Right cardiac atrium (tissue), 5 donors: Measurements from ENCODE around the gene POGZ. TPM values are rescaled to one million over a fixed set of nuclear protein-coding genes. Genes with fewer than 3 reads are reported as not detected.

Experiments used
- ATAC-seq, 2 donors: fragments of 200-7000 bp; cut with Tn5 transposase; one replicate each; pipeline versions ENCODE4 v1.8.0 to v1.9.1; 2020; ENCODE audit warnings: moderate library complexity in 2 of 2, mild to moderate bottlenecking in 1 of 2
- DNase-seq, 3 donors: peaks; one replicate each; pipeline ENCODE4 v3.0.0-alpha.2; 2020
- H3K27ac ChIP-seq: one replicate; pipeline ENCODE4 v1.5.1; 2013; ENCODE audit warnings: mild to moderate bottlenecking, low read length, control low read depth, moderate library complexity
- H3K27me3 ChIP-seq: one replicate; pipeline ENCODE4 v1.6.1; 2013; ENCODE audit not compliant: control insufficient read depth, insufficient read depth
- H3K4me1 ChIP-seq: one replicate; pipeline ENCODE4 v1.6.1; 2013; ENCODE audit warnings: low read length; ENCODE audit not compliant: control insufficient read depth, insufficient read depth
- H3K4me3 ChIP-seq: one replicate; pipeline ENCODE4 v1.5.1; 2013; ENCODE audit warnings: low read length, control low read depth
- H3K9me3 ChIP-seq: one replicate; pipeline ENCODE4 v1.6.1; 2013; ENCODE audit warnings: low read length; ENCODE audit not compliant: control insufficient read depth
- WGBS: extraction: QIAGEN DNeasy Blood & Tissue Kit; methylation state at CpG from one replicate; pipeline ENCODE4 v1.1.7; 2013; 5-methylcytosine and 5-hydroxymethylcytosine counted together
- intact Hi-C, 4 donors: fragments of 100-400 bp; cut with DNase I; formaldehyde crosslinking; loops; one replicate each; pipeline versions ENCODE4 v1.11.0 to v1.14.0; 2022 to 2023
- polyA plus RNA-seq: library from polyadenylated mRNA; stranded (reverse); fragments of 200-250 nt; gene quantifications from one replicate; pipeline ENCODE4 v1.2.3, GENCODE V29; 2013
- total RNA-seq, 4 donors: library from RNA; stranded (reverse); fragmentation: NEBNext Ultra II Directional; extraction: Animal tissue kit (Norgen Biotek cat#: 25700); gene quantifications; one replicate each; pipeline ENCODE4 v1.2.1, GENCODE V29; 2021
- donor health status: healthy with polysubstance abuse.
- donor health status: DM: no; HTN: yes; CAD: no.
- donor health status: DM: no; HTN: no; CAD: no.
- donor health status: DM: no; HTN: yes; CAD: no; lungs with severe emphysema.
- donor health status: DM: yes; HTN: yes; CAD: no.

The POGZ gene
- total and polyA plus RNA-seq, 5 donors: 21.8 to 60.4 (median 50.8) TPM

DNA sequence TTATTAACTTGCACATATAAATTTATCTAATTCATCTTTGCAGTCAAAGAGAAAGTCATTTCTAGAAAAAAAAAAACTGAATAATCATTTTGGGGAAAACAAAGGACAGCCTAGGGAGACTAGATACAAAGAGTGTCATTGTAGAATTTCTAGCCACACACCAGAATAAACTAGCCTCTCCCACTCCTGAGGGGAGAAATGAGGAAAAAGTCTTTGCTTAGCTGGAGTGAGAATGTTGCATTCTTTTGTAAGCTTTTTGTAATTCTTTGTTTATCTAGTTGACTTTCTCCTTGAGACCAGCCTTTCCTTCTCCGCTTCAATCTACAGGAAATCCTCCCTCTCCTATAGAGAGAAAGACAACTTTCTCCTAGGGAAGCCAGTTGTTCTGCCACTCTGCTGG is 36.0 kb upstream of the POGZ start:
- DNase-seq (no peak), ATAC-seq (no peak)
- 50% methylated on average over 1 of the region's 1 CpG for WGBS

DNA sequence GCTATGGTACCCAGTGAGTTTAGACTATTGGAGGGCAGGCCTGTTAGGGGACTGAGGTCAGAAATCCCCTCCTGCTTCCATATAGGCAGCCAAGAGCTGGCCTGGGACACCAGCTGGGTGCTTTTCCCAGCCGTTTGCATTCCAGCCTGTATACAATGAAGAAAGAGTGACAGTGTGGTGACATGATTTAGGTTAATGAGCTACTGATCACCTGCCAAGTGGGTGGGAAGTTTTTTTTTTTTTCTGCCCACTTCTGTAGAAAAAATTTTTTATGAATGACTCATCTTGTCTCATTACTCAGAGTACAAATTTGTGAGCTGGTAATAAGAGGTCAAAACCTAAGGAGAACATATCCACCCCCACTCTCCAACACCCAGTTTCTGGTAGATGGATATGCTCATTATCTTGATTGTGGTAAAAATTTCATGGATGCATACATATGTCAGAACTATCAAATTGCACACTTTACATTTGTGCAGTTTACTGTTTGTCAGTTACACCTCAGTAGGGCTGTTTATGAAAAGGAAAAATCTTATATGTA is 35.5 kb upstream of the POGZ start:
- Histone ChIP-seq H3K9me3 (no peaks in the 10 kb centered on the region), H3K4me1 (no peaks in the 10 kb centered on the region), H3K4me3 (no peak overlapping the region), H3K27me3 (no peaks in the 10 kb centered on the region), H3K27ac (no peak overlapping the region)
- DNase-seq: no peak
- 0% methylated on average over 1 of the region's 1 CpG for whole genome bisulfite sequencing
- ATAC-seq: peak in 1 of 2 donors; percentile 20
- intact Hi-C loops: no loop called here

More for the DNA sequence above, 36.0 kb upstream of the POGZ start:
- no peak overlapping the region for H3K27ac ChIP-seq
- H3K9me3 ChIP-seq: no peaks in the 10 kb centered on the region
- intact Hi-C loops: no loop called here
- H3K4me1 ChIP-seq: no peaks in the 10 kb centered on the region
- no peak overlapping the region for H3K4me3 ChIP-seq
- H3K27me3 ChIP-seq: no peaks in the 10 kb centered on the region

DNA sequence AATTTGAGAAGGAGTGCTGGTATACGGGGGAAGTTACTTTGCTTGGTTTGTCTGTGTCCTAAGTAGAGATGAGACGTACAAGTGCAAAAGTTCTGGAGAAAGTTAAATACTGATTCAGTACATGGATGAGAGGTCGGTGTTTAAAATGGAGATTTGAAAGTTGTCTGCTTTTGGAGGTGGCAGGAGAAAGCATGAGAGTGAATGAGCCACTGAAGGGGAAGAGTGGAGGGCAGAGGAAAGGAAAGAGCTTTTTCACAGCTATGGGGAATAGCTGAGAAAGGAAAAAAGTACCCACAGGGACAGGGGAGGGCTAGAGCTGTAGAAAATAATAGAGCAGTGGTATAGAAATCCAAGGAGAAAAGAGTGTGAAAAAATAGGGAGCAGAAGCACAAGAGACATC is 33.7 kb upstream of the POGZ start:
- Histone ChIP-seq H3K27ac (no peak overlapping the region), H3K27me3 (no peaks in the 10 kb centered on the region), H3K4me1 (no peaks in the 10 kb centered on the region), H3K9me3 (no peaks in the 10 kb centered on the region), H3K4me3 (no peak overlapping the region)
- 75% methylated on average over 3 of the region's 3 CpGs for WGBS
- DNase-seq: no peak
- intact Hi-C loops: no loop called here
- no peak for ATAC-seq

DNA sequence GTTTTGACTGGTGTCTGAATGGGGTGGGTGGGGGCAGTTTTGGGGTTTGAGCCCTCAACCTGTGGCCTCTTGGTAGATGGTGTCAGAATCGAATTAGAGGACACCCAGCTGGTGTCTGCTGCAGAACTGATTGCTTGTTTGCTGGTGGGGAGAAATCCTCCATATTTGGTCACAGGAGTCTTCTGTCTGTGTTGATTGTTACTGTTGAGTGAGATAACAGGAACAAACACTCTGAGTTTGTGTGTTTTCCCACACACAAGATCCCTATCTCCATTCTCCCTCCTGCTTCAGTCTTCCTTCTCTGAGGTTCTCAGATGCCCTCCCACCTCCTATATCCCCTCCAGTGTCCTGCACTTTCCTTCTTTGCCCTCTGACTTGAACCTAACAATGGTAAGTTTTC is 32.8 kb upstream of the POGZ start:
- no peaks in the 10 kb centered on the region for H3K27me3 ChIP-seq
- H3K4me1 ChIP-seq: no peaks in the 10 kb centered on the region
- no peak for DNase-seq
- ATAC-seq: no peak
- intact Hi-C loops: no loop called here
- no peak overlapping the region for H3K27ac ChIP-seq
- H3K4me3 ChIP-seq: no peak overlapping the region
- WGBS: 73% methylated on average over 1 of the region's 1 CpG
- H3K9me3 ChIP-seq: no peaks in the 10 kb centered on the region

DNA sequence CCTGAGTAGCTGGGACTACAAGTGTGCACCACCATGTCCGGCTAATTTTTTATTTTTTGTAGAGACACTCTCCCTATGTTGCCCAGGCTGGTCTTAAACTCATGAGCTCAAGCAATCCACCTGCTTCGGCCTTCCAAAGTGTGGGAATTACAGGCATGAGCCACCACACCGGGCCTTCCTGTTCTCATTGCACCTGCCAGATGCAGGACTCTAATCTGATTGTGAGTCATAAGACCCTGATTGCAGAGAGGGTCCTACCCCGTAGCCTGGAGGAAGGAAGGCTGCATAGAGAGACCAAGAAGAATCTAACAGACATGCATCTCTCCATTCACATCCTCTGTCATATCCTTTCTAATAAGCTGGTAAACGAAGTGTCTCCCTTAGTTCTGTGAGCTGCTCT is 32.3 kb upstream of the POGZ start:
- intact Hi-C loops: no loop called here
- WGBS: 81% methylated on average over 5 of the region's 5 CpGs
- no peak overlapping the region for H3K27ac ChIP-seq
- H3K4me1 ChIP-seq: no peaks in the 10 kb centered on the region
- no peaks in the 10 kb centered on the region for H3K27me3 ChIP-seq
- ATAC-seq (no peak), DNase-seq (no peak)
- no peak overlapping the region for H3K4me3 ChIP-seq
- H3K9me3 ChIP-seq: no peaks in the 10 kb centered on the region

DNA sequence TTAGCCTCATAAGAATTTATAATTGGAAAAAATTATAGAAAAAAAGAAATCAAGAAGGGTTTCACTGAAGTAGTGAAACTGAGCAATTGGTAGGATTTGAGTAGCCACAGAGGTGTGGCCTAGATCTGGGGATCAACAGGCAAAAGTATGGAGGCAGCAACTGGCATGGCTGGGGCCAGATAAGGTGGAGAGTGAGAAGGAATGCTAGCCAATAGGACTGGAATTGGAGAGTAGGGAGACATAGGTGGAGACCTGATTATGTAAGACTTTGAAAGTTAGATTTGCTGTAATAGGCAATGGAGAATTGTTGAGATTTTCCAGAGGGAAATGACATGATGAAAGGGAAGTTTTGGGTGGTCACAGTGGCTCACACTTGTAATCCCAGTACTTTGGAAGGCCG is 27.3 kb upstream of the POGZ start:
- H3K27me3 ChIP-seq: no peaks in the 10 kb centered on the region

DNA sequence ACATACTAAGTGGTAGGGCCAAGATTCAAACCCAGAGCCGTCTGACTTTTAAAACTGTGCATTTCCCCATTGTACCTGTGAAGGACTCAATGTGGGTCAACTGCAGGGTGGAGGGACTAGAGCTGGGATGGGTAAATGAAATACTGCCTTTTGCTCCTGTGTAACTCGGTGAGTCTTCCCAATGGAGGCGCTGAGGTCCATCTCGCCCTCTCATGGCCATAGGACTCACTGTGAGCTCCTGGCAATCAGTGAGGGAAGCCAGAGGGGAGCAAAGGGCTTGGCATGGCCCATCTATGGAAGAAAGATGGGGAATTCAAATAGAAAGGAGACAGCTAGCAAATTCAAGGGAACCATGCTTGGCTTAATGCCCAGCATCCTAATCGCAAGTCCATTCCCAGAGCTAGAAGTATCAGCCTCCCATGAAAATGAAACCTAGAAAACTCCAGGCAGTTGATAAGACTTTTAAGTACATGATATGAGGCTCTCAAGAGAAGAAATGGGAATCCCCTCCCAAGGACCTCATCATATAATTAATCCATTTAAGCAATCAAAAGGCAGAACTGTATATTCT is 26.5 kb upstream of the POGZ start:
- Histone ChIP-seq H3K4me3 (no peak overlapping the region), H3K27ac (no peak overlapping the region), H3K27me3 (no peaks in the 10 kb centered on the region), H3K4me1 (no peaks in the 10 kb centered on the region), H3K9me3 (no peaks in the 10 kb centered on the region)
- intact Hi-C loops: no loop called here
- DNase-seq (no peak), ATAC-seq (no peak)
- 44% methylated on average over 5 of the region's 5 CpGs for WGBS

More for the DNA sequence above, 27.3 kb upstream of the POGZ start:
- WGBS: 86% methylated on average over 1 of the region's 1 CpG
- no peaks in the 10 kb centered on the region for H3K4me1 ChIP-seq
- H3K4me3 ChIP-seq: no peak overlapping the region
- no peaks in the 10 kb centered on the region for H3K9me3 ChIP-seq
- intact Hi-C loops: no loop called here
- no peak for ATAC-seq
- no peak overlapping the region for H3K27ac ChIP-seq
- DNase-seq: no peak

DNA sequence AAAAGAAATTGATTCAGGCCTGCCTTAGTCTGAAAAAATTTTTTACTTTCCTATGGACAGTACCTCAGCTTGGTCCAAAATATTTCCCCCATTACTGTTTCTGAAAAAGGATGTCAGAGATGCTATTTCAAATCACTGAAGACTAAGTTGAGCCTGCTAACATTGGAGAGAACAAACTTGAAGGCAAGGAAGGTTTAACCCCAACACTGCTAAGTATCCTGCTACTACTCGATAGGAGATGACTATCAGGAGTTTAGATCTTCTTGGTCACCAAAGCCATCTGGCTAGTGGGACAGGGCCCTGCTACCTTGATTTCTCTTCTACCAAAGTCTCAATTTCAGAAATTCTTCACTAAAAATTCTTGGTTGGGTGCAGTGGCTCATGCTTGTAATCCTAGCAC is 22.7 kb upstream of the POGZ start:
- intact Hi-C loops: no loop called here
- WGBS: 100% methylated on average over 1 of the region's 1 CpG
- ATAC-seq (no peak), DNase-seq (no peak)
- Histone ChIP-seq H3K27ac (no peak overlapping the region), H3K4me3 (no peak overlapping the region), H3K27me3 (no peaks in the 10 kb centered on the region), H3K4me1 (no peaks in the 10 kb centered on the region), H3K9me3 (no peaks in the 10 kb centered on the region)

DNA sequence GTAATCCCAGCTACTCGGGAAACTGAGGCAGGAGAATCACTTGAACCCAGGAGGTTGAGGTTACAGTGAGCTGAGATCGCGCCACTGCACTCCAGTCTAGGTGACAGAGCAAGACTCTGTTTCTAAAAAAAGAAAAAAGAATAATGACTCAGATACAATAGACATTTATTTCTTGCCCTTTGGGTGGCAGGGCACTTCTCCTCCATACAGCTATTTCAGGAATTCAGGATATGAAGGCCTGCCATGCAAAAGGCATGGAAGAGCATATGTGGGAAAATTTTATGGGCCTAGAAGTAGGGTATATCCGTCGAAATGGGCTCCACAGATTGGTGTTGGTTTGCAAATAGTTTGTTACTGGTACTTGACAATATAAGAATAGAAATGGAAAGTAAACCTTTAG is 20.2 kb upstream of the POGZ start:
- Histone ChIP-seq H3K4me1 (no peaks in the 10 kb centered on the region), H3K9me3 (no peaks in the 10 kb centered on the region), H3K27me3 (no peaks in the 10 kb centered on the region), H3K27ac (no peak overlapping the region), H3K4me3 (no peak overlapping the region)
- intact Hi-C loops: no loop called here
- no peak for DNase-seq
- 78% methylated on average over 5 of the region's 5 CpGs for WGBS
- no peak for ATAC-seq

DNA sequence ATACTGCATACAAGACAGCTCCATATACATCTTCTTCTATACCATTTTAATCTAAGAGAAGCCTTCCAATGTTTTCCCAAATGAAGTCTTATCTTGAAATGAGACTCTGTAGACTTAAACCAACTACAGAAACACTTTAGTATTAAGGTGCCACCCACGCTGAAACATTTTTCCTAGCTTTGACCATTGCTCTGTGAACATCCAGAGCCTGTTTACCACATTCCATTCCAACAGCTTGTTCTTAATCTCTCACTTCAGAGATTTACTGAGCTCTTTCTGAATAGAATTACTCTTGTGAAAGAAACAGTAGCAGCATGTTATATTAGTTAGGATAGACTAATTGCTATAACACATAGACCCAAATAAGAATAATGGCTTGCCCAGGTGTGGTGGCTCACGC is 19.6 kb upstream of the POGZ start:
- intact Hi-C loops: no loop called here
- no peak for DNase-seq

DNA sequence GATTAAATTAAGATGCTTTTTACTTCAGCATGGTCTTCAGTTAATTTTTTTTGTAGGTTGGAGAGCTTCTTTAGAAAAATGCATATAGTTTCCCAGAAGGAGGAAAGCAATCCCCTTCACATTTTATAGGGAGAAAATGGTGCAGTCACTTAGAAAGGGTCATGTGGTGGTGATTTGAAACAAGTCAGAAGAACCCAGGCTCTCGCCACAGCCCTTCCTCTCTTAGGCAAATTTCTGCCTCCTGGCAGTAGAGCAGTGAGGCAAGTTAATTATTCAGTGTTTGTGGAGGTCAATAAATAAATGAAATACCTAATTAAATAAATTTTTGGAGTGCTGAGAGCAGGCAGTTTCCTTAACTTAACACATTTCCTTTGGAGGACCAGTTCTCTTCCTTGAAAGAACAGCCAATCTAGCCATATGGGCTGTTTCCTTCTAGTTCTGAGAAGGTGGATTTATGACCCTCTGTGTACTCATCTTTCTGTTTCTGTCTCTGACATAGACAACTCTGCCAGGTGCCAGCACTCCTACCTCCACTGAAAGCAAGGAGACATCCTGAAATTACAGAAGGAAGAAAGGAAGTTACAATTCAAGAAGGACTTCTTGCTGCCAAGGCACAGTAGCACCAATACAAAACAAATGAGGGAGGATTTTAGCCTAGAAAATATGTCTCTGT is 19.0 kb upstream of the POGZ start:
- no peaks in the 10 kb centered on the region for H3K27me3 ChIP-seq

More for the DNA sequence above, 19.6 kb upstream of the POGZ start:
- WGBS: 72% methylated on average over 2 of the region's 2 CpGs
- Histone ChIP-seq H3K9me3 (no peaks in the 10 kb centered on the region), H3K27me3 (no peaks in the 10 kb centered on the region), H3K27ac (no peak overlapping the region), H3K4me3 (no peak overlapping the region), H3K4me1 (no peaks in the 10 kb centered on the region)
- no peak for ATAC-seq

More for the DNA sequence above, 19.0 kb upstream of the POGZ start:
- Histone ChIP-seq H3K4me3 (no peak overlapping the region), H3K4me1 (no peaks in the 10 kb centered on the region), H3K9me3 (no peaks in the 10 kb centered on the region), H3K27ac (no peak overlapping the region)
- intact Hi-C loops: no loop called here
- ATAC-seq (no peak), DNase-seq (no peak)
- WGBS: 97% methylated on average over 1 of the region's 1 CpG
